ENCODE measurements around the gene GLCE. TPM values are rescaled to one million over a fixed set of nuclear protein-coding genes. Genes with fewer than 3 reads are reported as not detected.
"Not testable (repeated sequence)": the region's sequence is repeated elsewhere in the genome, so short reads cannot be mapped to it uniquely, and the experiment has no call there.

GLCE gene
- total RNA-seq, 1 experiment from 2014 or later = 6.4 TPM

DNA sequence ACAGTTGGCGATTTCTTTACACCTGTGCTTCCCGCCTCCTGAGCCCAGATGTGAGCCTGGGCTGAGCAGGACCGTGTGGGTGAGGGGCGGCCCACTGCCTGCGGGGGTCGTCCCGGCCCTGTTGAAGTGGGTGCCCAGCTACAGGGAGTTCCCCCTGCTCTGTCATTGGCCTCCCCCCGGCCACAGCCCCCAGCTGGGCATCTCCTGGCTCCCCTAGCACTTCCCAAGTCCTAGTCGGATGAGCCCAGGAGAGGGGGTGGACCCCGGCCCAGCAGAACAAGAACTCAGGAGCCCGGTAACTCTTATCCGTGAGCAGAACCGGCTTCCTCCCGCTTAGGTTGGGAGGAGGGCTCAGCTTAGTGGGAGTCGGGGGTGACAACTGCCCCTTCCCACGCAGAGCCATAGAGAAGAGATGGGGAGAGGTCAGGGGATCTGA is 139.0 kb downstream of the GLCE start:
- no peaks in the 10 kb centered on the region for H3K9me2 ChIP-seq (replicated peaks; ENCODE audit: insufficient read depth, low read length)
- no peaks in the 10 kb centered on the region for H3K36me3 ChIP-seq (ENCODE audit: insufficient read depth, low read length)
- H3K4me3 ChIP-seq (ENCODE audit: low read length) = no peak overlapping the region
- no peaks in the 10 kb centered on the region for H3K9me3 ChIP-seq (ENCODE audit: low read length)
- H3K27me3 ChIP-seq (ENCODE audit: low read length) = no peaks in the 10 kb centered on the region
- H3K4me1 ChIP-seq (ENCODE audit: low read length) = no peaks in the 10 kb centered on the region
- no peak for DNase-seq
- no peaks in the 10 kb centered on the region for H4K20me1 ChIP-seq (ENCODE audit: insufficient read depth, low read depth, low read length)
- no peak overlapping the region for H3K27ac ChIP-seq (ENCODE audit: low read length)
- H3K4me2 ChIP-seq (ENCODE audit: low read depth, low read length, poor library complexity, severe bottlenecking) = no peak overlapping the region
- H3K9ac ChIP-seq (ENCODE audit: low read length) = no peak overlapping the region
- H3K79me2 ChIP-seq (ENCODE audit: low read length) = no peaks in the 10 kb centered on the region
- H2AFZ ChIP-seq (ENCODE audit: low read length) = no peak overlapping the region

DNA sequence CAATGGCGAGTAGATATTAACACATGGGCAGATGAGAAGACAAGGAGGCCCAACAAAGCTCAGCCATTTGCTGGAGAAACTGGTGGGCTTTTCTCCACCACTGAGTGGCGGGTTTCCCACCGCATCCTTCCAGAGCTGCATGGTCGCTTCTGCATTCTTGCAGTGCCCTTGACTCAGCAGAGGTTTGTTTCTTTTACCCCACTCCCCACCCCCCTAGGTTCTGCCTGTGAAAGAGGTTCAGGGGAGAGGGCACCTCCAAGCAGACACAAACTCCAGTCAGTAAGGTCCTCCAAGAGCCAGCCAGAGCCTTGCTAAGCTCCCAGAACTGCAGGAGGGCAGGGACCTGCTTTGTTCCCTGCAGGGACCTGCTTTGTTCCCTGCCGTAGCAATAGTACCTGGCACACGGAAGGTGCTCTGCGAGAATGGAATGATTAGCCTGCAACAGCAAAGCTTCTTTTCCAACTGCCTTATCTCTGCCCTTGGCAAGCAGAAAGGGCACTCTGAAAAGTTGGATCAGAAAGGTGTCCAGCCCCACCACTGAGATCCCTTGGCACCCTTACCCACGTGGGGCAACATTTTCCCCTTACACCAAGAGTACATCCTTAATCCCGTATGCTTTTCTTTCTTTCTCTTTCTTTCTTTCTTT is 139.6 kb downstream of the GLCE start:
- no peaks in the 10 kb centered on the region for H3K36me3 ChIP-seq (ENCODE audit: insufficient read depth, low read length)
- H3K9me3 ChIP-seq (ENCODE audit: low read length) = no peaks in the 10 kb centered on the region
- H3K4me2 ChIP-seq (ENCODE audit: low read depth, low read length, poor library complexity, severe bottlenecking) = no peak overlapping the region
- no peaks in the 10 kb centered on the region for H4K20me1 ChIP-seq (ENCODE audit: insufficient read depth, low read depth, low read length)
- H3K27me3 ChIP-seq (ENCODE audit: low read length) = no peaks in the 10 kb centered on the region
- DNase-seq = no peak
- no peak overlapping the region for H3K4me3 ChIP-seq (ENCODE audit: low read length)
- no peak overlapping the region for H3K27ac ChIP-seq (ENCODE audit: low read length)
- H2AFZ ChIP-seq (ENCODE audit: low read length) = no peak overlapping the region
- no peaks in the 10 kb centered on the region for H3K9me2 ChIP-seq (replicated peaks; ENCODE audit: insufficient read depth, low read length)
- no peaks in the 10 kb centered on the region for H3K4me1 ChIP-seq (ENCODE audit: low read length)
- no peaks in the 10 kb centered on the region for H3K79me2 ChIP-seq (ENCODE audit: low read length)
- H3K9ac ChIP-seq (ENCODE audit: low read length) = no peak overlapping the region

DNA sequence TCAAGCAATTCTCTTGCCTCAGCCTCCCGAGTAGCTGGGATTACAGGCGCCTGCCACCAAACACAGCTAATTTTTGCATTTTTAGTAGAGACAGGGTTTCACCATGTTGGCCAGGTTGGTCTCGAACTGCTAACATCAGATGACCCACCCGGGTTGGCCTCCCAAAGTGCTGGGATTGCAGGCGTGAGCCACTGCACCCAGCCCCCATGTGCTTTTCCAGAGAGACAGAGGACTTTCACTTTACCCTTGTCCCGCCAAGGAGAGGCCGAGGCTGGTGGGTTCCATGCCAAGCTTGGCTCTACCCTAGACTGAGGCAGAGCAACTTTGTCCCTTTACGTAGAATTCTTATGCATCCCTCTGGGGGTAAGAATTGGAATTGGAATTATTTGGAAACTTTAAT is 140.7 kb downstream of the GLCE start:
- H3K4me2 ChIP-seq (ENCODE audit: low read depth, low read length, poor library complexity, severe bottlenecking); H3K27ac ChIP-seq (ENCODE audit: low read length); H3K79me2 ChIP-seq (ENCODE audit: low read length); H3K27me3 ChIP-seq (ENCODE audit: low read length); H3K9me2 ChIP-seq (replicated peaks; ENCODE audit: insufficient read depth, low read length); DNase-seq; H3K4me1 ChIP-seq (ENCODE audit: low read length); H4K20me1 ChIP-seq (ENCODE audit: insufficient read depth, low read depth, low read length); H3K36me3 ChIP-seq (ENCODE audit: insufficient read depth, low read length); H2AFZ ChIP-seq (ENCODE audit: low read length); H3K9ac ChIP-seq (ENCODE audit: low read length); H3K4me3 ChIP-seq (ENCODE audit: low read length); H3K9me3 ChIP-seq (ENCODE audit: low read length): not testable (repeated sequence)

DNA sequence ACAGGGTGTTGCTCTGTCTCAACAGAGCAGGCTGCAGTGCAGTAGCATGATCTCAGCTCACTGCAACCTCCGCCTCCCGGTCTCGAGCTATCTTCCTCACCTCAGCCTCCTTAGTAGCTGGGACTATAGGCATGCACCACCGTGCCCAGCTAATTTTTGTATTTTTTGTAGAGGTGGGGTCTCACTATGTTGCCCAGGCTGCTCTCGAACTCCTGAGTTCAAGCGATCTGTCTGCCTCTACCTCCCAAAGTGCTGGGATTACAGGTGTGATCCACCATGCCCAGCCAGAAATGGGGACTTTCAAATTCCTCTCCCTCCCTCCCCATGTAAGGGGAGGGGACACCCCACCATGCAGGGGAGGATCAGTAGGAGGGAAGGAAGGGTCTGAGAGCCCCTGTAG is 141.7 kb downstream of the GLCE start:
- H3K4me2 ChIP-seq (ENCODE audit: low read depth, low read length, poor library complexity, severe bottlenecking); H4K20me1 ChIP-seq (ENCODE audit: insufficient read depth, low read depth, low read length); H3K4me1 ChIP-seq (ENCODE audit: low read length); H3K9me3 ChIP-seq (ENCODE audit: low read length); H3K79me2 ChIP-seq (ENCODE audit: low read length); H2AFZ ChIP-seq (ENCODE audit: low read length); H3K9me2 ChIP-seq (replicated peaks; ENCODE audit: insufficient read depth, low read length); H3K36me3 ChIP-seq (ENCODE audit: insufficient read depth, low read length); H3K9ac ChIP-seq (ENCODE audit: low read length); H3K4me3 ChIP-seq (ENCODE audit: low read length); DNase-seq; H3K27me3 ChIP-seq (ENCODE audit: low read length); H3K27ac ChIP-seq (ENCODE audit: low read length): not testable (repeated sequence)

DNA sequence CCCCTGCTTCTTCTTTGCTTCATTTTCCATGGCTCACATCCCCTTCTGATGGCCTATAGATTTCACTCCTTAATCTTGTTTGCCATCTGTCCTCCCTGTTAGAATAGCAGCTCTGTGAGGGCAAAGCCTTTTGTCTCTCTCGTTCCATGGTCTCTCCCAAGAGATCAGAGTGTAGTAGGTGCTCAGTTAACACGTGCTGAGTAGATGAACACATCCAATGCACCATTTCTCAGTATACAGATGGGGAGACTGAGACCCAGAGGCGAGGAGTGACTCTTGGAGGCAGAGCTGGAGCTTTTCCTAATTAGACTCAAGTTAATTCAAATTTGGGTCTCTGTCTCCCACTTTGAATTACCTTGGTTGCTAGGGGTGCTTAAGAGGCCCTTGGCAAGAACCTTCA is 142.5 kb downstream of the GLCE start:
- Histone ChIP-seq H3K9ac (ENCODE audit: low read length) (no peak overlapping the region), H3K79me2 (ENCODE audit: low read length) (no peaks in the 10 kb centered on the region), H3K27ac (ENCODE audit: low read length) (no peak overlapping the region), H4K20me1 (ENCODE audit: insufficient read depth, low read depth, low read length) (no peaks in the 10 kb centered on the region), H3K4me1 (ENCODE audit: low read length) (no peaks in the 10 kb centered on the region), H3K4me3 (ENCODE audit: low read length) (no peak overlapping the region), H3K36me3 (ENCODE audit: insufficient read depth, low read length) (no peaks in the 10 kb centered on the region), H3K4me2 (ENCODE audit: low read depth, low read length, poor library complexity, severe bottlenecking) (no peak overlapping the region), H3K9me3 (ENCODE audit: low read length) (no peaks in the 10 kb centered on the region), H3K9me2 (replicated peaks; ENCODE audit: insufficient read depth, low read length) (no peaks in the 10 kb centered on the region), H2AFZ (ENCODE audit: low read length) (no peak overlapping the region), H3K27me3 (ENCODE audit: low read length) (no peaks in the 10 kb centered on the region)
- no peak for DNase-seq

DNA sequence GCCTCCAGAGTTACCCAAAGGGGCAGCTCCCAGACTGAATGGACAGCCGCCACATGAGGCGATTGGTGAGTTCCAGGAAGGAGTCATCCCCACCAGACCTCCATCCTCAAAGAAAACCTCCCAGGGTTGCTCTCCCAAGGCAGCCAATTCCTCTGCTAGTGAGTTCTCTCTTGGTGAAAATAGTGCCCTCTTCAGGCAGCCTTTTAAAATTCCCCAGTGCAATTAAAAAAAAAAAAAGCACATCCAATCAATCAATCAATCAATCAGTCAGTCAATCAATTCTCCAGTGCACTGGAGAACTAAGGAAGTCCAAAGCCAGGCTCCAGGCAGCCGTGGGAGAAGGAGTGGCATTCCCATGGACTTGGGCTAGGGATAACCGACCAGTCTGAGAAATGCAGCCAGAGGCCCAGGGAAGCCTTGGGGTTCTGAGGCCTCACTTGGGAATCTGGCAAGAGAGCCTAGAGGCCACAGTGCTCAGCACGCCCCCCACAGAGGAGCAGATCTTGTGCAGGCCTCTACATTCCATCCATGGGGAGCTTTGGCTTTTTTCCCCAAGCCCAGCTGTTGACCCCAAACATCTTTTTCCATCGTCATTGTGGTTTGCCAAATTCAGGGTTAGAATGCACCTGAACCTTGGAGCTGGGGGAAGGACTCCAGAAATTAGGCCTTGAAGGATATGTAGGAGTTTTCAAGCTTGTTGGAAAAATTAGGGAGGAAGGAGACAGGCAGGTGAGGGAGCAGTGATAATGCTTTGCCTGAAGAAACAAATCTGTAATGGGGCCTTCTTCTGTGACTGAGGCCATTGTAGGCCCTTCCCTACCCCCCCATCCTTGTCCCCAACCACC is 143.1 kb downstream of the GLCE start:
- Histone ChIP-seq H3K9me3 (ENCODE audit: low read length) (no peaks in the 10 kb centered on the region), H3K27me3 (ENCODE audit: low read length) (no peaks in the 10 kb centered on the region), H2AFZ (ENCODE audit: low read length) (no peak overlapping the region), H3K79me2 (ENCODE audit: low read length) (no peaks in the 10 kb centered on the region), H3K9me2 (replicated peaks; ENCODE audit: insufficient read depth, low read length) (no peaks in the 10 kb centered on the region), H3K27ac (ENCODE audit: low read length) (no peak overlapping the region), H4K20me1 (ENCODE audit: insufficient read depth, low read depth, low read length) (no peaks in the 10 kb centered on the region), H3K4me1 (ENCODE audit: low read length) (no peaks in the 10 kb centered on the region), H3K36me3 (ENCODE audit: insufficient read depth, low read length) (no peaks in the 10 kb centered on the region), H3K9ac (ENCODE audit: low read length) (no peak overlapping the region), H3K4me3 (ENCODE audit: low read length) (no peak overlapping the region), H3K4me2 (ENCODE audit: low read depth, low read length, poor library complexity, severe bottlenecking) (no peak overlapping the region)
- DNase-seq = peak; percentile 47

DNA sequence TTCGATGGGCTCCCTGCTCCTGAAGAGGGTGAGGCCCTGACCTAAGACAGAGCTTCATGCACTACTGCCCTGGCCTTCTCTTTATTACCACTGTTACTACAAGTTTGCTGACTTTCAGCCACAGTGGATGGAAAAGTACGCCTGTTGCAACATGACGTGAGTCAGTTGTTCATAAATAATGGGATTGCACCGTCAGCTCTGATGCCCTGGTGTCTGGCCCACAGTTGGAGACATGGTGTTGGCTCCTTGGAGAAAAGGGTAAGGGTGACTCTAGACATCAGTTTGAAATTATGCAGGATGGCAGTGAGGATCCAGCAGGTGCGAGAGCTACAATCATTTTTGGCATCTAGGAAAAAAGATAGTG is 143.7 kb downstream of the GLCE start:
- Histone ChIP-seq H3K79me2 (ENCODE audit: low read length) (no peaks in the 10 kb centered on the region), H3K9ac (ENCODE audit: low read length) (no peak overlapping the region)

DNA sequence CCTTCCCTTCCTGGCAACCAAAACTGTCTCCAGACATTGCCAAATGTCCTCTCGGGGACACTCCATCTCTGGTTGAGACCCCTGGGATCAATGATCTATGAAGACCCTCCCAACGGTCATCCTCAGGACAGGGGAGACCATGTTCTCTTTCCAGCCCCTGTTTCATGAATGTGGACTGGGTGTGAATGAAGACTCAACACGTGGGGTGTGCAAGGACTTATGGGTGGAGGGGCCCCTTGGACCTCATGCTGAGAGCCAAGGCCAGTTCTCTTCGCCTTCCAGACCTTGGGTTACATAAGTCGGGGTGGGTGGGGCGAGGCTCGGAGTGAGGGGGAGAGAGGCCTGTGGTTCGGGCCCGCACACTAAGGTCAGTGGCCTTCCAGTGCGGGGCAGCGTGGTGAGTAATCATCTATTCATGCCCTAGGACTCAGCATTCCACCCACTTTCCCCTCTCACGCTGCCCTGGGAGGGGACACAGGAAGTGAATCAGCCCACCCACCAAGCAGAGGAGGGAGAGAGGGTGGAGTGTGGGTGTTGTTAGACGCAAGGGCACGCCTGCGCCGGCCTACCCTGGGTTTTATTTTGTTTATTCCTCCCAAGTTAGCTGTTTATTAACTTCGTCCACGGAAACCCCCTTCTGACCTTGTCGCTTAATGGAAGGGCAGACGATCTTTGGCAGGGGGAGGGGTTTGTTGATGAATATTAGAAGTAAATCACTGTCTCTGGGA is 144.9 kb downstream of the GLCE start:
- Histone ChIP-seq H3K9me2 (replicated peaks; ENCODE audit: insufficient read depth, low read length) (no peaks in the 10 kb centered on the region), H3K27ac (ENCODE audit: low read length) (no peak overlapping the region), H3K36me3 (ENCODE audit: insufficient read depth, low read length) (no peaks in the 10 kb centered on the region), H3K9ac (ENCODE audit: low read length) (no peak overlapping the region), H4K20me1 (ENCODE audit: insufficient read depth, low read depth, low read length) (no peaks in the 10 kb centered on the region), H2AFZ (ENCODE audit: low read length) (no peak overlapping the region), H3K79me2 (ENCODE audit: low read length) (no peaks in the 10 kb centered on the region), H3K9me3 (ENCODE audit: low read length) (no peaks in the 10 kb centered on the region), H3K4me3 (ENCODE audit: low read length) (no peak overlapping the region), H3K4me1 (ENCODE audit: low read length) (no peaks in the 10 kb centered on the region), H3K27me3 (ENCODE audit: low read length) (no peaks in the 10 kb centered on the region), H3K4me2 (ENCODE audit: low read depth, low read length, poor library complexity, severe bottlenecking) (no peak overlapping the region)
- DNase-seq = no peak

More for the DNA sequence above, 143.7 kb downstream of the GLCE start:
- Histone ChIP-seq H4K20me1 (ENCODE audit: insufficient read depth, low read depth, low read length) (no peaks in the 10 kb centered on the region), H3K4me1 (ENCODE audit: low read length) (no peaks in the 10 kb centered on the region), H2AFZ (ENCODE audit: low read length) (no peak overlapping the region), H3K9me2 (replicated peaks; ENCODE audit: insufficient read depth, low read length) (no peaks in the 10 kb centered on the region), H3K4me3 (ENCODE audit: low read length) (no peak overlapping the region), H3K36me3 (ENCODE audit: insufficient read depth, low read length) (no peaks in the 10 kb centered on the region), H3K27ac (ENCODE audit: low read length) (no peak overlapping the region), H3K4me2 (ENCODE audit: low read depth, low read length, poor library complexity, severe bottlenecking) (no peak overlapping the region), H3K9me3 (ENCODE audit: low read length) (no peaks in the 10 kb centered on the region), H3K27me3 (ENCODE audit: low read length) (no peaks in the 10 kb centered on the region)
- DNase-seq = no peak

Data from Karpas-422 (cell line).